OCI-LY1 (cell line): ENCODE results near the gene OTOL1.

Experiments used
- CTCF ChIP-seq: fragments of 200-600 bp; sonication (generic), shearing (Covaris generic); IDR thresholded peaks from 2 replicates; pipeline ENCODE4 v1.5.1; 2017; ENCODE audit warnings: mild to moderate bottlenecking, antibody characterized with exemption, low read length, moderate library complexity, mixed read lengths
- EZH2 ChIP-seq: fragments of 200-600 bp; sonication (generic), shearing (Covaris generic); IDR thresholded peaks from 2 replicates; pipeline ENCODE4 v1.8.0; 2017; ENCODE audit warnings: borderline replicate concordance, mixed run types, mild to moderate bottlenecking, antibody characterized with exemption, low read length, moderate library complexity, mixed read lengths

GRCh38 chr3:161471211-161471610 lies 25.4 kb upstream of the OTOL1 start:
- TF ChIP-seq CTCF (no peak), EZH2 (no peak)
